Lower lobe of right lung (tissue), 2 donors: ENCODE data around the gene FBXO27. TPM values are rescaled to one million over a fixed set of nuclear protein-coding genes. Genes with fewer than 3 reads are reported as not detected.

Experiments used
- ATAC-seq, 2 donors: fragments of 200-7000 bp; cut with Tn5 transposase; one replicate each; pipeline ENCODE4 v1.9.1; 2020 to 2022; ENCODE audit warnings: mild to moderate bottlenecking in 2 of 2, moderate library complexity in 2 of 2
- DNase-seq: peaks from one replicate; pipeline ENCODE4 v3.0.0-alpha.2; 2020
- H3K27ac ChIP-seq: fragments of 200-600 bp; one replicate; pipeline ENCODE4 v1.8.0; 2022
- H3K27me3 ChIP-seq: fragments of 200-600 bp; one replicate; pipeline ENCODE4 v1.8.0; 2022; ENCODE audit warnings: low read depth
- H3K36me3 ChIP-seq: fragments of 200-600 bp; one replicate; pipeline ENCODE4 v1.8.0; 2022; ENCODE audit warnings: mild to moderate bottlenecking
- H3K4me1 ChIP-seq: fragments of 200-600 bp; one replicate; pipeline ENCODE4 v1.8.0; 2022
- H3K4me3 ChIP-seq: fragments of 200-600 bp; one replicate; pipeline ENCODE4 v1.8.0; 2022; ENCODE audit warnings: mild to moderate bottlenecking
- H3K9me3 ChIP-seq: fragments of 200-600 bp; one replicate; pipeline ENCODE4 v1.8.0; 2022
- CTCF ChIP-seq: fragments of 200-600 bp; IDR thresholded peaks from one replicate; pipeline ENCODE4 v1.8.0; 2022; ENCODE audit warnings: antibody characterized with exemption, mild to moderate bottlenecking
- intact Hi-C: fragments of 100-400 bp; cut with DNase I; formaldehyde crosslinking; loops from one replicate; pipeline ENCODE4 v1.11.0; 2022
- total RNA-seq: library from RNA; stranded (reverse); fragmentation: NEBNext Ultra II Directional; extraction: Animal tissue kit (Norgen Biotek cat#: 25700); gene quantifications from one replicate; pipeline ENCODE4 v1.2.1, GENCODE V29; 2021
- donor health status: DM: no; HTN: yes; CAD: no; lungs with severe emphysema.

Gene FBXO27
- total RNA-seq, 1 donor from 2014 or later, result 6.4 TPM

GRCh38 chr19:39038098-39038497 is 5.7 kb upstream of the FBXO27 start:
- H3K36me3 ChIP-seq, result no peaks in the 10 kb centered on the region
- DNase-seq (no peak), ATAC-seq (peak; percentile 71 to 88)
- no peak overlapping the region for H3K27ac ChIP-seq
- H3K27me3 ChIP-seq, result no peaks in the 10 kb centered on the region
- no peak overlapping the region for H3K4me3 ChIP-seq
- no peaks in the 10 kb centered on the region for H3K9me3 ChIP-seq
- TF ChIP-seq CTCF, result no peak
- intact Hi-C loops, result no loop called here
- peaks cover 1% of the 10 kb centered on the region for H3K4me1 ChIP-seq

- H3K27me3 ChIP-seq, result peaks cover under 1% of the 10 kb centered on the region
- H3K4me3 ChIP-seq, result no peak overlapping the region
- DNase-seq (no peak), ATAC-seq (no peak)
- no peak for TF ChIP-seq CTCF
- intact Hi-C loops, result no loop called here
- H3K27ac ChIP-seq, result no peak overlapping the region
- H3K4me1 ChIP-seq, result peaks cover 4% of the 10 kb centered on the region
- H3K9me3 ChIP-seq, result no peaks in the 10 kb centered on the region
- H3K36me3 ChIP-seq, result no peaks in the 10 kb centered on the region
These were observed 4.8 kb upstream of the FBXO27 start for GRCh38 chr19:39037194-39037593.

GRCh38 chr19:39036581-39036980 is 4.2 kb upstream of the FBXO27 start:
- Histone ChIP-seq H3K9me3 (no peaks in the 10 kb centered on the region), H3K4me1 (peaks cover 9% of the 10 kb centered on the region), H3K27ac (no peak overlapping the region), H3K36me3 (no peaks in the 10 kb centered on the region), H3K27me3 (peaks cover 7% of the 10 kb centered on the region), H3K4me3 (no peak overlapping the region)
- TF ChIP-seq CTCF, result no peak
- ATAC-seq, result no peak
- no peak for DNase-seq
- intact Hi-C loops, result no loop called here

- no peak for TF ChIP-seq CTCF
- peaks cover 13% of the 10 kb centered on the region for H3K27me3 ChIP-seq
- DNase-seq, result peak; percentile 96
These were observed 834 bp downstream of the FBXO27 start for GRCh38 chr19:39031368-39032062.

GRCh38 chr19:39030854-39031367 is 1.4 kb downstream of the FBXO27 start:
- ATAC-seq (peak in 1 of 2 donors; percentile 11), DNase-seq (no peak)
- H3K9me3 ChIP-seq, result no peaks in the 10 kb centered on the region
- peak overlapping the region; percentile 64 for H3K27ac ChIP-seq
- H3K4me1 ChIP-seq, result peaks cover 17% of the 10 kb centered on the region
- no peaks in the 10 kb centered on the region for H3K36me3 ChIP-seq
- no peak for TF ChIP-seq CTCF
- intact Hi-C loops, result no loop called here
- H3K4me3 ChIP-seq, result peak overlapping the region; percentile 72
- H3K27me3 ChIP-seq, result peaks cover 13% of the 10 kb centered on the region

More at GRCh38 chr19:39031368-39032062, 834 bp downstream of the FBXO27 start:
- ATAC-seq, result peak; percentile 98
- no peaks in the 10 kb centered on the region for H3K36me3 ChIP-seq
- peak overlapping the region; percentile 70 for H3K27ac ChIP-seq
- no peaks in the 10 kb centered on the region for H3K9me3 ChIP-seq
- intact Hi-C loops, result no loop called here
- H3K4me1 ChIP-seq, result peaks cover 17% of the 10 kb centered on the region
- H3K4me3 ChIP-seq, result peak overlapping the region; percentile 72
